Parathyroid adenoma (tissue), 2 donors: Measurements from ENCODE around the gene GALK2.

Experiments
- H2AFZ ChIP-seq: fragments of 300-600 bp; sonication (generic); one replicate; pipeline ENCODE4 v1.7.0; 2017; ENCODE audit warnings: antibody characterized with exemption, mild to moderate bottlenecking
- H3K27ac ChIP-seq: fragments of 300-600 bp; sonication (generic); one replicate; pipeline ENCODE4 v1.7.0; 2017
- H3K27me3 ChIP-seq: fragments of 300-600 bp; sonication (generic); one replicate; pipeline ENCODE4 v1.7.0; 2017; ENCODE audit warnings: low read length; ENCODE audit not compliant: control insufficient read depth, insufficient read depth
- H3K36me3 ChIP-seq: fragments of 300-600 bp; sonication (generic); one replicate; pipeline ENCODE4 v1.7.0; 2017; ENCODE audit warnings: low read length; ENCODE audit not compliant: control insufficient read depth, insufficient read depth
- H3K4me1 ChIP-seq: fragments of 300-600 bp; sonication (generic); one replicate; pipeline ENCODE4 v1.7.0; 2017; ENCODE audit warnings: control low read depth
- H3K4me2 ChIP-seq: fragments of 300-600 bp; sonication (generic); one replicate; pipeline ENCODE4 v1.7.0; 2017; ENCODE audit warnings: low read length
- H3K4me3 ChIP-seq: fragments of 300-600 bp; sonication (generic); one replicate; pipeline ENCODE4 v1.7.0; 2017; ENCODE audit warnings: low read depth, low read length
- H3K79me2 ChIP-seq: fragments of 300-600 bp; sonication (generic); one replicate; pipeline ENCODE4 v1.7.0; 2017; ENCODE audit warnings: control low read depth
- H3K9ac ChIP-seq: fragments of 300-600 bp; sonication (generic); one replicate; pipeline ENCODE4 v1.7.0; 2017; ENCODE audit warnings: mild to moderate bottlenecking
- H3K9me3 ChIP-seq: fragments of 300-600 bp; sonication (generic); one replicate; pipeline ENCODE4 v1.7.0; 2017; ENCODE audit warnings: low read length; ENCODE audit not compliant: control insufficient read depth
- CTCF ChIP-seq: fragments of 300-600 bp; sonication (generic); IDR thresholded peaks from one replicate; pipeline ENCODE4 v1.7.0; 2017; ENCODE audit warnings: antibody characterized with exemption, mild to moderate bottlenecking
- donor health status: primary hyperparathyroidism.

GALK2 gene

GRCh38 chr15:49152552-49153312, 17.3 kb upstream of the GALK2 start:
- Histone ChIP-seq H3K79me2 (peaks cover 26% of the 10 kb centered on the region), H3K9me3 (no peaks in the 10 kb centered on the region), H3K9ac (no peak overlapping the region), H3K36me3 (no peaks in the 10 kb centered on the region), H2AFZ (no peak overlapping the region), H3K4me2 (no peak overlapping the region), H3K4me1 (no peaks in the 10 kb centered on the region), H3K4me3 (no peak overlapping the region), H3K27me3 (no peaks in the 10 kb centered on the region), H3K27ac (no peak overlapping the region)
- no peak for TF ChIP-seq CTCF

GRCh38 chr15:49154359-49154758, 15.7 kb upstream of the GALK2 start:
- no peak overlapping the region for H3K27ac ChIP-seq
- peak overlapping the region; percentile 81 for H3K4me3 ChIP-seq
- H2AFZ ChIP-seq: no peak overlapping the region
- peaks cover 30% of the 10 kb centered on the region for H3K79me2 ChIP-seq
- TF ChIP-seq CTCF: no peak
- H3K9me3 ChIP-seq: no peaks in the 10 kb centered on the region
- H3K4me2 ChIP-seq: peak overlapping the region; percentile 77
- H3K36me3 ChIP-seq: no peaks in the 10 kb centered on the region
- H3K27me3 ChIP-seq: no peaks in the 10 kb centered on the region
- H3K4me1 ChIP-seq: no peaks in the 10 kb centered on the region
- no peak overlapping the region for H3K9ac ChIP-seq

GRCh38 chr15:49154799-49155109, 15.3 kb upstream of the GALK2 start:
- peak overlapping the region; percentile 37 for H3K9ac ChIP-seq
- no peaks in the 10 kb centered on the region for H3K9me3 ChIP-seq
- no peaks in the 10 kb centered on the region for H3K4me1 ChIP-seq
- peak overlapping the region; percentile 81 for H3K27ac ChIP-seq
- H3K79me2 ChIP-seq: peaks cover 29% of the 10 kb centered on the region
- no peaks in the 10 kb centered on the region for H3K36me3 ChIP-seq
- no peak for TF ChIP-seq CTCF
- peak overlapping the region; percentile 77 for H3K4me2 ChIP-seq
- H2AFZ ChIP-seq: peak overlapping the region; percentile 92
- peak overlapping the region; percentile 81 for H3K4me3 ChIP-seq
- no peaks in the 10 kb centered on the region for H3K27me3 ChIP-seq

- H3K4me3 ChIP-seq: peak within 1 kb of the TSS; percentile 81
- peak within 1 kb of the TSS; percentile 81 for H3K27ac ChIP-seq
- no peaks in the 10 kb centered on the region for H3K9me3 ChIP-seq
- H3K27me3 ChIP-seq: no peaks in the 10 kb centered on the region
- peak within 1 kb of the TSS; percentile 37 for H3K9ac ChIP-seq
- peak within 1 kb of the TSS; percentile 92 for H2AFZ ChIP-seq
- no peaks in the 10 kb centered on the region for H3K36me3 ChIP-seq
- peaks cover 26% of the 10 kb centered on the region for H3K79me2 ChIP-seq
- H3K4me2 ChIP-seq: peak within 1 kb of the TSS; percentile 77
- H3K4me1 ChIP-seq: no peaks in the 10 kb centered on the region
- TF ChIP-seq CTCF: no peak
Observed at GRCh38 chr15:49155110-49155833, 14.8 kb upstream of the GALK2 start, which contains the start of gene COPS2. COPS2 (minus strand) TSS chr15:49155599; CDS start chr15:49155578, 21 bp downstream.
